Subcutaneous adipose tissue (tissue), 4 donors: ENCODE measurements around the gene FUT9. TPM values are rescaled to one million over a fixed set of nuclear protein-coding genes. Genes with fewer than 3 reads are reported as not detected.

ENCODE experiments used
- CTCF ChIP-seq: fragments of 450-650 bp; IDR thresholded peaks from one replicate; pipeline ENCODE4 v1.5.1; 2016; ENCODE audit warnings: low read depth, mild to moderate bottlenecking, control low read depth, antibody characterized with exemption, moderate library complexity
- total RNA-seq, 4 donors: library from RNA; depleted of rRNA; stranded (reverse); fragments of >200 nt; gene quantifications; one replicate each; pipeline ENCODE4 v1.1.0, GENCODE V29; 2016

FUT9 gene
- total RNA-seq, 4 donors from 2014 or later, result not detected

- TF ChIP-seq CTCF, result no peak
These were observed 242.0 kb downstream of the FUT9 start for GRCh38 chr6:96257751-96258150.
